GM19193 (cell line): Measurements from ENCODE around the gene TNFAIP2.

Experiments
- POLR2A ChIP-seq: IDR thresholded peaks from 4 replicates; pipeline ENCODE4 v1.6.1; 2011; ENCODE audit not compliant: insufficient read depth, insufficient read length; ENCODE audit errors: extremely low read depth

The TNFAIP2 gene

GRCh38 chr14:103141117-103141796 is 18.0 kb downstream of the TNFAIP2 start:
- no peak for TF ChIP-seq POLR2A

GRCh38 chr14:103142026-103142425 is 18.8 kb downstream of the TNFAIP2 start:
- TF ChIP-seq POLR2A, result no peak

GRCh38 chr14:103142721-103143302 is 19.6 kb downstream of the TNFAIP2 start:
- no peak for TF ChIP-seq POLR2A

GRCh38 chr14:103143506-103143905 is 20.2 kb downstream of the TNFAIP2 start:
- no peak for TF ChIP-seq POLR2A

- no peak for TF ChIP-seq POLR2A
Observed at GRCh38 chr14:103144085-103144484, 20.8 kb downstream of the TNFAIP2 start.

GRCh38 chr14:103146141-103146709 is 23.0 kb downstream of the TNFAIP2 start:
- no peak for TF ChIP-seq POLR2A

- TF ChIP-seq POLR2A, result no peak
Observed at GRCh38 chr14:103149351-103150237, 26.3 kb downstream of the TNFAIP2 start.

- no peak for TF ChIP-seq POLR2A
Observed at GRCh38 chr14:103151270-103151945, 28.1 kb downstream of the TNFAIP2 start.

- no peak for TF ChIP-seq POLR2A
Observed at GRCh38 chr14:103155010-103155409, 31.7 kb downstream of the TNFAIP2 start.

- no peak for TF ChIP-seq POLR2A
Observed at GRCh38 chr14:103155826-103156394, 32.6 kb downstream of the TNFAIP2 start.

- no peak for TF ChIP-seq POLR2A
Observed at GRCh38 chr14:103156651-103157378, 33.6 kb downstream of the TNFAIP2 start.

- no peak for TF ChIP-seq POLR2A
Observed at GRCh38 chr14:103157969-103158368, 34.7 kb downstream of the TNFAIP2 start.

- TF ChIP-seq POLR2A, result no peak
Observed at GRCh38 chr14:103158688-103159087, 35.4 kb downstream of the TNFAIP2 start.
